ENCODE measurements around the gene MYH10. TPM values are rescaled to one million over a fixed set of nuclear protein-coding genes. Genes with fewer than 3 reads are reported as not detected.

Gene MYH10
- total RNA-seq, 1 donor from 2014 or later, result 244 TPM

- TF ChIP-seq, protein P1, sequence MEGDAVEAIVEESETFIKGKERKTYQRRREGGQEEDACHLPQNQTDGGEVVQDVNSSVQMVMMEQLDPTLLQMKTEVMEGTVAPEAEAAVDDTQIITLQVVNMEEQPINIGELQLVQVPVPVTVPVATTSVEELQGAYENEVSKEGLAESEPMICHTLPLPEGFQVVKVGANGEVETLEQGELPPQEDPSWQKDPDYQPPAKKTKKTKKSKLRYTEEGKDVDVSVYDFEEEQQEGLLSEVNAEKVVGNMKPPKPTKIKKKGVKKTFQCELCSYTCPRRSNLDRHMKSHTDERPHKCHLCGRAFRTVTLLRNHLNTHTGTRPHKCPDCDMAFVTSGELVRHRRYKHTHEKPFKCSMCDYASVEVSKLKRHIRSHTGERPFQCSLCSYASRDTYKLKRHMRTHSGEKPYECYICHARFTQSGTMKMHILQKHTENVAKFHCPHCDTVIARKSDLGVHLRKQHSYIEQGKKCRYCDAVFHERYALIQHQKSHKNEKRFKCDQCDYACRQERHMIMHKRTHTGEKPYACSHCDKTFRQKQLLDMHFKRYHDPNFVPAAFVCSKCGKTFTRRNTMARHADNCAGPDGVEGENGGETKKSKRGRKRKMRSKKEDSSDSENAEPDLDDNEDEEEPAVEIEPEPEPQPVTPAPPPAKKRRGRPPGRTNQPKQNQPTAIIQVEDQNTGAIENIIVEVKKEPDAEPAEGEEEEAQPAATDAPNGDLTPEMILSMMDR (IDR thresholded peaks at IDR 0.05; ENCODE audit: unreplicated experiment), result no peak
- Mint-ChIP-seq H3K36me3 (ENCODE audit: insufficient read depth) (peaks cover 3% of the 10 kb centered on the region), H3K4me1 (ENCODE audit: low read depth) (peaks cover 1% of the 10 kb centered on the region), H3K27me3 (peaks cover 8% of the 10 kb centered on the region), H3K9me3 (ENCODE audit: low read depth) (peaks cover 13% of the 10 kb centered on the region), H3K4me3 (ENCODE audit: low read depth) (no peak overlapping the region), H3K27ac (no peak overlapping the region)
- no peak for DNase-seq (ENCODE audit: low spot score, unreplicated experiment)
Measured at GRCh38 chr17:8658810-8659209, 28.3 kb upstream of the MYH10 start.

DNA sequence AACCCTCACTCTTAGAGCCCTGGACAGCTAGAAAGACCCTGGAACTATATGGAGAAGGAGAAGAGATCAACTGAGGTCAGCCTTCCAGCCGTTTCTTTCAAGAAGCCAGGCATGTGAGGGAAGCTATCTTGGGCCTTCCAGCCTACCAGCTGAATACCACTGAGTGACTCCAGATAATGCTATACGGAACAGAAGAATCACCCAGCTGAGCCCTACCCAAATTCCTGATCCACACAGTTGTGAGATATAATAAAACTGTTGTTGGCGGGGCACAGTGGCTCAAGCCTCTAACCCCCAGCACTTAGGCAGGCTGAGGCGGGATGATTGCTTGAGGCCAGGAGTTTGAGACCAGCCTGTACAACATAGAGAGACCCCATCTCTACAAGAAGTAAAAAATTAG is 26.2 kb upstream of the MYH10 start:
- TF ChIP-seq, protein P1 (IDR thresholded peaks at IDR 0.05; ENCODE audit: unreplicated experiment), result no peak
- Mint-ChIP-seq H3K27me3 (peaks cover 8% of the 10 kb centered on the region), H3K4me3 (ENCODE audit: low read depth) (no peak overlapping the region), H3K4me1 (ENCODE audit: low read depth) (no peaks in the 10 kb centered on the region), H3K9me3 (ENCODE audit: low read depth) (peaks cover 13% of the 10 kb centered on the region), H3K27ac (no peak overlapping the region), H3K36me3 (ENCODE audit: insufficient read depth) (peaks cover 3% of the 10 kb centered on the region)
- no peak for DNase-seq (ENCODE audit: low spot score, unreplicated experiment)

GRCh38 chr17:8654822-8655221 is 24.3 kb upstream of the MYH10 start:
- H3K4me3 Mint-ChIP-seq (ENCODE audit: low read depth), result no peak overlapping the region
- TF ChIP-seq, protein P1 (IDR thresholded peaks at IDR 0.05; ENCODE audit: unreplicated experiment), result no peak
- no peak overlapping the region for H3K27ac Mint-ChIP-seq
- H3K9me3 Mint-ChIP-seq (ENCODE audit: low read depth), result peaks cover 13% of the 10 kb centered on the region
- peaks cover 5% of the 10 kb centered on the region for H3K27me3 Mint-ChIP-seq
- H3K36me3 Mint-ChIP-seq (ENCODE audit: insufficient read depth), result peaks cover 3% of the 10 kb centered on the region
- no peaks in the 10 kb centered on the region for H3K4me1 Mint-ChIP-seq (ENCODE audit: low read depth)
- no peak for DNase-seq (ENCODE audit: low spot score, unreplicated experiment)

DNA sequence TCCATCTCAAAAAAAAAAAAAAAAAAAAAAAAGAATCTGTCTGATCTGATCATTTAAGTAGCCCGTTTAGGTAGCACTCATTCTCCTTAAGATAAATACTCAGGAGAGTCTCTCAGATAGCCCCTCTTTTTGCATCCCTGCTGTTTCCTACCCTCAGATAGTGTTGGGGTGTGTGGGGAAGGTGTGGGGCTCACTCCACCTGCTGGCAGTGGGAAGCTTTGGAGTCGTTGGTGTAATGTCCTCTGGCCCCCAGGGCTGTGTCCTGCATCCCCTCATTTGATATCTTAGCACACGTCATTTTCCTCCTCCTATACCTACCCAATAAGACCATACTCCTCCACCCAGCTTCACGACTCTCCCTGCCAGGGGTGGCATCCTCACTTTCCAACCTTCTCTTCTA is 20.5 kb upstream of the MYH10 start:
- TF ChIP-seq, protein P1 (IDR thresholded peaks at IDR 0.05; ENCODE audit: unreplicated experiment), result no peak
- DNase-seq (ENCODE audit: low spot score, unreplicated experiment), result no peak
- Mint-ChIP-seq H3K4me3 (ENCODE audit: low read depth) (no peak overlapping the region), H3K4me1 (ENCODE audit: low read depth) (peaks cover 6% of the 10 kb centered on the region), H3K27ac (no peak overlapping the region), H3K36me3 (ENCODE audit: insufficient read depth) (no peaks in the 10 kb centered on the region), H3K27me3 (peaks cover 5% of the 10 kb centered on the region), H3K9me3 (ENCODE audit: low read depth) (peaks cover 5% of the 10 kb centered on the region)

DNA sequence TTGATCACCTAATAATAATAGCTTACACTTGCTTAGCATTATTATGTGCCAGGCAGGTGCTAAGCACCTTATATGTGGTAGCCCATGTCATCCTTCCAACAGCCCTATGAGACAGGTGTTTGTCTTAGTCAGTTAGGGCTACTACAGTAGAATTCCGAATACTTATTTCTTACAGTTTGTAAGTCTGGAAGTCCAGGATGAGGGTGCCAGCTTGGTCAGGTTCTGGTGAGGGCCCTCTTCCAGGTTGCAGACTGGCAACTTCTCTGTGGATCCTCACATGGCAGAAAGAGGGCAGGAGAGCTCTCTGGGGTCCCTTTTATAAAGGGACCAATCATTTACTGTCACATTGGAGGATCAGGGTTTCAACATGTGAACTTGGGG is 19.6 kb upstream of the MYH10 start:
- DNase-seq (ENCODE audit: low spot score, unreplicated experiment), result no peak
- Mint-ChIP-seq H3K4me3 (ENCODE audit: low read depth) (no peak overlapping the region), H3K27me3 (peaks cover 5% of the 10 kb centered on the region), H3K27ac (no peak overlapping the region), H3K9me3 (ENCODE audit: low read depth) (peaks cover 5% of the 10 kb centered on the region), H3K36me3 (ENCODE audit: insufficient read depth) (no peaks in the 10 kb centered on the region), H3K4me1 (ENCODE audit: low read depth) (peaks cover 6% of the 10 kb centered on the region)
- TF ChIP-seq, protein P1 (IDR thresholded peaks at IDR 0.05; ENCODE audit: unreplicated experiment), result no peak
